HCT116 (cell line): ENCODE results near the gene LIPI. TPM values are rescaled to one million over a fixed set of nuclear protein-coding genes. Genes with fewer than 3 reads are reported as not detected.

Experiments
- ATAC-seq: fragments of 200-7000 bp; cut with Tn5 transposase; 2 replicates; pipeline ENCODE4 v1.9.1; 2020; ENCODE audit warnings: mild to moderate bottlenecking, moderate library complexity
- BruUV-seq: library from RNA; stranded (reverse); fragments of 400-500 nt; replicated peaks from 2 replicates; lab custom pipeline; 2021; lab: Mats Ljungman, UMichigan
- CTCF ChIA-PET: fragments of 300-600 bp; sonication (Branson Sonifier 250); formaldehyde crosslinking; loops from one replicate; lab custom pipeline; 2021; ENCODE audit warnings: antibody characterized with exemption; lab: Charles Lee
- POLR2A ChIA-PET: fragments of 300-600, 350-600 bp; sonication (Branson Sonifier 250); formaldehyde crosslinking; loops from one replicate; lab custom pipeline; 2021; ENCODE audit warnings: antibody characterized with exemption; lab: Charles Lee
- RAD21 ChIA-PET, 2 experiments: fragments of 300-600 bp; sonication (Branson Sonifier 250); formaldehyde crosslinking; loops; one replicate each; lab custom pipeline; 2023; ENCODE audit warnings: low total read pairs in 2 of 2; ENCODE audit not compliant: uncharacterized antibody in 2 of 2, unreplicated experiment in 2 of 2, low non-redundant PET in 1 of 2; lab: Charles Lee
- DNase-seq: peaks from one replicate; pipeline ENCODE4 v3.0.0-alpha.2; 2010; ENCODE audit warnings: low read depth, low spot score
- H2AFZ ChIP-seq: fragments of 200-600 bp; shearing (Covaris generic), sonication (generic); 2 replicates; pipeline ENCODE4 v1.6.1; 2017; ENCODE audit warnings: low read depth, mixed run types, mixed read lengths, antibody characterized with exemption, low read length; ENCODE audit not compliant: poor library complexity, severe bottlenecking
- H3K27ac ChIP-seq: 2 replicates; pipeline ENCODE4 v1.5.1; 2012; ENCODE audit warnings: low read depth, low read length
- H3K27me3 ChIP-seq: fragments of 200-600 bp; sonication (generic); 2 replicates; pipeline ENCODE4 v1.6.1; 2016; ENCODE audit warnings: mixed run types, low read length, mixed read lengths; ENCODE audit not compliant: insufficient read depth
- H3K36me3 ChIP-seq, 2 experiments: fragments of 200-500 bp in 1 of 2; fragments of 200-600 bp in 1 of 2; sonication (Bioruptor generic) in 1 of 2; sonication (generic) in 1 of 2; 2 replicates each; pipeline versions ENCODE4 v1.5.1 to v1.6.1; 2014 to 2016; ENCODE audit warnings: low read length in 2 of 2, inconsistent platforms in 1 of 2, mixed read lengths in 1 of 2, mixed run types in 1 of 2; ENCODE audit not compliant: insufficient read depth in 2 of 2, control insufficient read depth in 1 of 2
- H3K4me1 ChIP-seq, 2 experiments: fragments of 200-600 bp in 1 of 2; sonication (generic) in 1 of 2; 2 replicates each; pipeline versions ENCODE4 v1.5.1 to v1.6.1; 2012 to 2017; ENCODE audit warnings: low read length in 2 of 2, inconsistent platforms in 1 of 2, mild to moderate bottlenecking in 1 of 2, mixed read lengths in 1 of 2, mixed run types in 1 of 2, moderate library complexity in 1 of 2; ENCODE audit not compliant: insufficient read depth in 2 of 2, control insufficient read depth in 1 of 2
- H3K4me2 ChIP-seq: fragments of 200-600 bp; sonication (generic); 2 replicates; pipeline ENCODE4 v1.6.1; 2017; ENCODE audit warnings: mixed run types, low read length, mixed read lengths
- H3K4me3 ChIP-seq, 2 experiments: fragments of 200-600 bp in 1 of 2; sonication (generic) in 1 of 2; replicated peaks in 1 of 2; 2 replicates each; pipeline ENCODE4 v1.5.1; 2011 to 2016; ENCODE audit warnings: low read length in 2 of 2, control low read depth in 1 of 2, low read depth in 1 of 2, mild to moderate bottlenecking in 1 of 2, mixed read lengths in 1 of 2, mixed run types in 1 of 2
- H3K79me2 ChIP-seq: fragments of 200-600 bp; sonication (generic); 2 replicates; pipeline ENCODE4 v1.6.1; 2017; ENCODE audit warnings: mild to moderate bottlenecking, mixed run types, low read length, moderate library complexity, mixed read lengths; ENCODE audit not compliant: insufficient read depth
- H3K9ac ChIP-seq: fragments of 200-600 bp; sonication (generic); 2 replicates; pipeline ENCODE4 v1.6.1; 2016; ENCODE audit warnings: low read length, mixed read lengths
- H3K9me2 ChIP-seq: fragments of 200-600 bp; sonication (generic), shearing (Covaris generic); 2 replicates; pipeline ENCODE4 v1.6.1; 2017; ENCODE audit warnings: mixed run types, mild to moderate bottlenecking, moderate library complexity; ENCODE audit not compliant: insufficient read depth
- H3K9me3 ChIP-seq, 2 experiments: fragments of 200-500 bp in 1 of 2; fragments of 200-600 bp in 1 of 2; sonication (Bioruptor generic) in 1 of 2; sonication (generic) in 1 of 2; 2 replicates each; pipeline ENCODE4 v1.6.1; 2014 to 2017; ENCODE audit warnings: low read length in 2 of 2, mixed read lengths in 2 of 2, inconsistent platforms in 1 of 2, low read depth in 1 of 2, mild to moderate bottlenecking in 1 of 2, mixed run types in 1 of 2, moderate library complexity in 1 of 2; ENCODE audit not compliant: control insufficient read depth in 1 of 2, insufficient read depth in 1 of 2
- H4K20me1 ChIP-seq: fragments of 200-600 bp; sonication (generic), shearing (Covaris generic); 2 replicates; pipeline ENCODE4 v1.6.1; 2017; ENCODE audit warnings: mixed run types, mild to moderate bottlenecking, moderate library complexity; ENCODE audit not compliant: insufficient read depth
- CBX3 ChIP-seq: IDR thresholded peaks from 2 replicates; pipeline ENCODE4 v1.6.1; 2012; ENCODE audit warnings: low read depth
- CEBPB ChIP-seq: IDR thresholded peaks from 2 replicates; pipeline ENCODE4 v1.6.1; 2012; ENCODE audit warnings: low read depth
- EGR1 ChIP-seq: IDR thresholded peaks from 2 replicates; pipeline ENCODE4 v1.6.1; 2012; ENCODE audit warnings: low read depth
- JUND ChIP-seq: IDR thresholded peaks from 2 replicates; pipeline ENCODE4 v1.6.1; 2012
- POLR2A ChIP-seq: IDR thresholded peaks from 2 replicates; pipeline ENCODE4 v1.7.0; 2011; ENCODE audit warnings: borderline replicate concordance; ENCODE audit not compliant: insufficient read depth, insufficient read length; ENCODE audit errors: extremely low read depth
- RAD21 ChIP-seq: IDR thresholded peaks from 2 replicates; pipeline ENCODE4 v1.6.1; 2012; ENCODE audit warnings: low read depth, mild to moderate bottlenecking
- SIN3A ChIP-seq: IDR thresholded peaks from 2 replicates; pipeline ENCODE4 v1.6.1; 2012; ENCODE audit warnings: low read depth
- SRF ChIP-seq: IDR thresholded peaks from 2 replicates; pipeline ENCODE4 v1.6.1; 2012; ENCODE audit warnings: low read depth
- TCF7L2 ChIP-seq: IDR thresholded peaks from 2 replicates; pipeline ENCODE4 v1.7.0; 2011; ENCODE audit warnings: borderline replicate concordance, inconsistent platforms; ENCODE audit not compliant: insufficient read depth, insufficient read length; ENCODE audit errors: extremely low read depth
- ZNF274 ChIP-seq: fragments of 200-500 bp; sonication (Bioruptor generic); IDR thresholded peaks from 2 replicates; pipeline ENCODE4 v1.6.1; 2014; ENCODE audit warnings: mild to moderate bottlenecking, low read depth, low read length, inconsistent platforms
- intact Hi-C: fragments of 100-400 bp; cut with micrococcal nuclease; formaldehyde crosslinking; loops from 2 replicates; pipeline ENCODE4 v1.10.0; 2022
- total RNA-seq: library from RNA; stranded (reverse); gene quantifications from one replicate; pipeline ENCODE4 v1.2.1, GENCODE V29; 2021; ENCODE audit not compliant: unreplicated experiment
- TF ChIP-seq, protein P1 (sequence below): IDR thresholded peaks from 2 replicates; pipeline ENCODE4 v1.6.1; 2012
- TF ChIP-seq, protein P2 (sequence below): IDR thresholded peaks from 2 replicates; pipeline ENCODE4 v1.6.1; 2012
- TF ChIP-seq, protein P3 (sequence below): IDR thresholded peaks from 2 replicates; pipeline ENCODE4 v1.6.1; 2011; ENCODE audit warnings: mild to moderate bottlenecking, low read length, moderate library complexity; ENCODE audit not compliant: insufficient replicate concordance; ENCODE audit errors: extremely low read depth
- TF ChIP-seq, protein P4 (sequence below), 3 experiments: fragments of 200-600 bp in 1 of 3; sonication (generic) in 1 of 3; IDR thresholded peaks in 2 of 3; conservative IDR thresholded peaks in 1 of 3; 2 replicates each; pipeline ENCODE4 v1.5.1; 2012 to 2017; ENCODE audit warnings: low read depth in 2 of 3, low read length in 2 of 3, antibody characterized with exemption in 1 of 3, borderline replicate concordance in 1 of 3, control low read depth in 1 of 3, mild to moderate bottlenecking in 1 of 3, mixed read lengths in 1 of 3, mixed run types in 1 of 3, moderate library complexity in 1 of 3; ENCODE audit not compliant: insufficient read depth in 1 of 3

LIPI gene
- total RNA-seq, 1 experiment from 2014 or later: not detected

DNA sequence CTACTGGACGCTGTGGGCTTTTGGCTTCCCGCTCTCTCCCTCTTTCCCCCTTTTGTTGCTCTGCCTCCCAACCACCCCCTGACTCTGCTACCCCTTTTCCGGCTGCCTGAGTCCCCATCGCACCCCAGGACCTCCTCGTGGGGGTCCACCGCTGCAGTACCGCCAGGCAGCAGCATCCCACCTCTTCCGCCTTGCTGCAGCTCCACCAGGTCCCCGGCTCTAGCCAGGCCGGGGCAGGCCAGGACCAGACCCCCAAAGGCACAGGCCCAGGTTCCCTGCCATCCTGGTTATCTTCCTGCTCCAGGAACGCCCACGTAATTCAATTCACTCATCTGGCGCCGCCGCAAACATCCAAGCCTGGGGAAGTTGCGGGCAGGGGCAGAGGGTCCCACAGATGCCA, 139.8 kb downstream of the LIPI start:
- DNase-seq: no peak
- H3K4me2 ChIP-seq: no peak overlapping the region
- H3K27me3 ChIP-seq: no peaks in the 10 kb centered on the region
- no peaks in the 10 kb centered on the region for H3K4me1 ChIP-seq
- RAD21 ChIA-PET: no interaction called here
- CTCF ChIA-PET: no interaction called here
- no TSS peak for BruUV-seq
- no peaks in the 10 kb centered on the region for H4K20me1 ChIP-seq
- no peak overlapping the region for H3K4me3 ChIP-seq
- no peaks in the 10 kb centered on the region for H3K36me3 ChIP-seq
- ATAC-seq: no peak
- no peak overlapping the region for H2AFZ ChIP-seq
- TF ChIP-seq POLR2A: no peak
- TF ChIP-seq, protein P1, sequence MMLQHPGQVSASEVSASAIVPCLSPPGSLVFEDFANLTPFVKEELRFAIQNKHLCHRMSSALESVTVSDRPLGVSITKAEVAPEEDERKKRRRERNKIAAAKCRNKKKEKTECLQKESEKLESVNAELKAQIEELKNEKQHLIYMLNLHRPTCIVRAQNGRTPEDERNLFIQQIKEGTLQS: no peak
- TF ChIP-seq EGR1: no peak
- no peak for TF ChIP-seq SRF
- TF ChIP-seq, protein P2, sequence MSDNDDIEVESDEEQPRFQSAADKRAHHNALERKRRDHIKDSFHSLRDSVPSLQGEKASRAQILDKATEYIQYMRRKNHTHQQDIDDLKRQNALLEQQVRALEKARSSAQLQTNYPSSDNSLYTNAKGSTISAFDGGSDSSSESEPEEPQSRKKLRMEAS: no peak
- no peak for TF ChIP-seq JUND
- TF ChIP-seq CEBPB: no peak
- no peak for TF ChIP-seq TCF7L2
- TF ChIP-seq, protein P3, sequence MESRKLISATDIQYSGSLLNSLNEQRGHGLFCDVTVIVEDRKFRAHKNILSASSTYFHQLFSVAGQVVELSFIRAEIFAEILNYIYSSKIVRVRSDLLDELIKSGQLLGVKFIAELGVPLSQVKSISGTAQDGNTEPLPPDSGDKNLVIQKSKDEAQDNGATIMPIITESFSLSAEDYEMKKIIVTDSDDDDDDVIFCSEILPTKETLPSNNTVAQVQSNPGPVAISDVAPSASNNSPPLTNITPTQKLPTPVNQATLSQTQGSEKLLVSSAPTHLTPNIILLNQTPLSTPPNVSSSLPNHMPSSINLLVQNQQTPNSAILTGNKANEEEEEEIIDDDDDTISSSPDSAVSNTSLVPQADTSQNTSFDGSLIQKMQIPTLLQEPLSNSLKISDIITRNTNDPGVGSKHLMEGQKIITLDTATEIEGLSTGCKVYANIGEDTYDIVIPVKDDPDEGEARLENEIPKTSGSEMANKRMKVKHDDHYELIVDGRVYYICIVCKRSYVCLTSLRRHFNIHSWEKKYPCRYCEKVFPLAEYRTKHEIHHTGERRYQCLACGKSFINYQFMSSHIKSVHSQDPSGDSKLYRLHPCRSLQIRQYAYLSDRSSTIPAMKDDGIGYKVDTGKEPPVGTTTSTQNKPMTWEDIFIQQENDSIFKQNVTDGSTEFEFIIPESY: no peak
- TF ChIP-seq SIN3A: no peak
- TF ChIP-seq, protein P4, sequence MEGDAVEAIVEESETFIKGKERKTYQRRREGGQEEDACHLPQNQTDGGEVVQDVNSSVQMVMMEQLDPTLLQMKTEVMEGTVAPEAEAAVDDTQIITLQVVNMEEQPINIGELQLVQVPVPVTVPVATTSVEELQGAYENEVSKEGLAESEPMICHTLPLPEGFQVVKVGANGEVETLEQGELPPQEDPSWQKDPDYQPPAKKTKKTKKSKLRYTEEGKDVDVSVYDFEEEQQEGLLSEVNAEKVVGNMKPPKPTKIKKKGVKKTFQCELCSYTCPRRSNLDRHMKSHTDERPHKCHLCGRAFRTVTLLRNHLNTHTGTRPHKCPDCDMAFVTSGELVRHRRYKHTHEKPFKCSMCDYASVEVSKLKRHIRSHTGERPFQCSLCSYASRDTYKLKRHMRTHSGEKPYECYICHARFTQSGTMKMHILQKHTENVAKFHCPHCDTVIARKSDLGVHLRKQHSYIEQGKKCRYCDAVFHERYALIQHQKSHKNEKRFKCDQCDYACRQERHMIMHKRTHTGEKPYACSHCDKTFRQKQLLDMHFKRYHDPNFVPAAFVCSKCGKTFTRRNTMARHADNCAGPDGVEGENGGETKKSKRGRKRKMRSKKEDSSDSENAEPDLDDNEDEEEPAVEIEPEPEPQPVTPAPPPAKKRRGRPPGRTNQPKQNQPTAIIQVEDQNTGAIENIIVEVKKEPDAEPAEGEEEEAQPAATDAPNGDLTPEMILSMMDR (IDR thresholded peaks at IDR 0.05 in 2 of 3, conservative IDR thresholded peaks at IDR 0.05 in 1 of 3; ENCODE audit: borderline replicate concordance in 1 of 3, insufficient read depth in 1 of 3, low read depth in 2 of 3, low read length in 2 of 3): no peak
- TF ChIP-seq RAD21: no peak
- TF ChIP-seq CBX3: no peak
- TF ChIP-seq ZNF274: no peak
- no peak overlapping the region for H3K27ac ChIP-seq
- no peaks in the 10 kb centered on the region; a peak in 2 of 4 replicates for H3K9me3 ChIP-seq
- H3K79me2 ChIP-seq: no peaks in the 10 kb centered on the region
- intact Hi-C loops: no loop called here
- POLR2A ChIA-PET: no interaction called here
- H3K9me2 ChIP-seq: no peaks in the 10 kb centered on the region
- no peak overlapping the region for H3K9ac ChIP-seq
